SK-N-MC (cell line): ENCODE data around the gene SPATA6L.

Experiments
- FOXP2 ChIP-seq: optimal IDR thresholded peaks from 2 replicates; pipeline ENCODE3; 2011; ENCODE audit warnings: mild to moderate bottlenecking, moderate library complexity; ENCODE audit not compliant: insufficient read depth; ENCODE audit errors: extremely low read length, control extremely low read depth
- POLR2AphosphoS5 ChIP-seq: IDR thresholded peaks from 2 replicates; pipeline ENCODE4 v1.6.1; 2012; ENCODE audit warnings: mild to moderate bottlenecking, low read depth, low read length, borderline replicate concordance

GRCh38 chr9:4579001-4579400 is 87.3 kb downstream of the SPATA6L start:
- no peak for TF ChIP-seq POLR2AphosphoS5
- TF ChIP-seq FOXP2, result no peak
